ENCODE measurements around the gene ABCD2.

DNA sequence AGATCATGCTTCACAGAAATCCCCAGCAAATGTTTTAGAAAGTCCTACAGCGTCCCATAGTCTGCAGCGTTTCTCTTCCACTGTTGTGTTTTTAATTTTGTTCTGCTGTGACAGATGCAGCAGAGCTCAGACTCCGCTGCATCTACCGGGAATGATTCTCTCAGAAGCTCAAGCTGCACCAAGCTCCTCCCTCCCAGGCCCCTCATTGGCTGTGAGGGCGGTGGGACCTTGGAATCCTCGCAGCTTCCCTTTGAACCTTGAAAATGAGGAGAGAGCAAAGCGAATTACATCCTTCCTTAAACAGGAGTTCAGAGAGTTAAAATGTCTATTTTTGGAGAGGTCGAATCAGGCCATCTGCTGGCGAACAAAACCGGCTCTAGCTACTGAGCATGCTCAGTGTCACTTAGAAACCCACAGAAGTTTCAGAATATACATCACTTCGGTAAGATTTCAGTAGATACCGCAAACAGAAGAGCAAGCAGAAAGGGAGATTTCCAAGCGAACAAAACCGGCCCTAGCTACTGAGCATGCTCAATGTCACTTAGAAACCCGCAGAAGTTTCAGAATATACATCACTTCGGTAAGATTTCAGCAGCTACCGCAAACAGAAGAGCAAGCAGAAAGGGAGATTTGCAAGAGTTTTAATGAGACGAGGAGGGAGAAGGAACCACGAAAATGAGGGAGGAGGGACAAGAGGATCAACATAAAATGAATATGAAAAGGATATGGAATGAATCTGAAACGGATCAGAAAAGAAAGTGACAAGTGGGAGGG is at the start of gene ABCD2:
- TF ChIP-seq CHD4 (IDR thresholded peaks at IDR 0.05; ENCODE audit: insufficient read depth, insufficient replicate concordance, low read depth, low read length, poor library complexity, severe bottlenecking), result no peak
- TF ChIP-seq, protein P1, sequence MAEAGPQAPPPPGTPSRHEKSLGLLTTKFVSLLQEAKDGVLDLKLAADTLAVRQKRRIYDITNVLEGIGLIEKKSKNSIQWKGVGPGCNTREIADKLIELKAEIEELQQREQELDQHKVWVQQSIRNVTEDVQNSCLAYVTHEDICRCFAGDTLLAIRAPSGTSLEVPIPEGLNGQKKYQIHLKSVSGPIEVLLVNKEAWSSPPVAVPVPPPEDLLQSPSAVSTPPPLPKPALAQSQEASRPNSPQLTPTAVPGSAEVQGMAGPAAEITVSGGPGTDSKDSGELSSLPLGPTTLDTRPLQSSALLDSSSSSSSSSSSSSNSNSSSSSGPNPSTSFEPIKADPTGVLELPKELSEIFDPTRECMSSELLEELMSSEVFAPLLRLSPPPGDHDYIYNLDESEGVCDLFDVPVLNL (CRISPR knock-in tag; IDR thresholded peaks at IDR 0.05; ENCODE audit: low read depth), result no peak
- TF ChIP-seq, protein P2, sequence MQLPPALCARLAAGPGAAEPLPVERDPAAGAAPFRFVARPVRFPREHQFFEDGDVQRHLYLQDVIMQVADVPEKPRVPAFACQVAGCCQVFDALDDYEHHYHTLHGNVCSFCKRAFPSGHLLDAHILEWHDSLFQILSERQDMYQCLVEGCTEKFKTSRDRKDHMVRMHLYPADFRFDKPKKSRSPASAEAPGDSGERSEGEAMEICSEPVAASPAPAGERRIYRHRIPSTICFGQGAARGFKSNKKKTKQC (CRISPR knock-in tag; IDR thresholded peaks at IDR 0.05), result no peak
- TF ChIP-seq LEF1 (IDR thresholded peaks at IDR 0.05), result no peak
